Keratinocyte (primary cell): ENCODE measurements around the gene C1QTNF9B.

Experiments
- CTCF ChIP-seq, 3 experiments: IDR thresholded peaks in 1 of 3; conservative IDR thresholded peaks in 1 of 3; optimal IDR thresholded peaks in 1 of 3; 2 replicates in 2 of 3; 3 replicates in 1 of 3; pipeline versions ENCODE3 to v1.5.1; 2011; ENCODE audit warnings: low read length in 3 of 3, mild to moderate bottlenecking in 3 of 3, moderate library complexity in 2 of 3, control low read depth in 1 of 3, inconsistent platforms in 1 of 3; ENCODE audit not compliant: insufficient read depth in 2 of 3; ENCODE audit errors: extremely low read depth in 1 of 3
- EZH2 ChIP-seq: IDR thresholded peaks from one replicate; pipeline ENCODE4 v1.6.1; 2012; ENCODE audit warnings: inconsistent platforms, mild to moderate bottlenecking, low read length, moderate library complexity

GRCh38 chr13:23842406-23842805 lies 54.9 kb downstream of the C1QTNF9B start:
- TF ChIP-seq CTCF (optimal IDR thresholded peaks at IDR 0.05 in 1 of 3, IDR thresholded peaks at IDR 0.05 in 1 of 3, conservative IDR thresholded peaks at IDR 0.05 in 1 of 3; ENCODE audit: extremely low read depth in 1 of 3, insufficient read depth in 2 of 3, low read length in 3 of 3): no peak
- TF ChIP-seq EZH2: no peak
